Urinary bladder (tissue), 4 donors: ENCODE measurements around the gene PKP4. TPM values are rescaled to one million over a fixed set of nuclear protein-coding genes. Genes with fewer than 3 reads are reported as not detected.
A peak's percentile ranks its signal among the peaks of the same experiment; 100 is the strongest.
"Not testable (repeated sequence)": the region's sequence is repeated elsewhere in the genome, so short reads cannot be mapped to it uniquely, and the experiment has no call there.

ENCODE experiments used
- DNase-seq: peaks from one replicate; pipeline ENCODE4 v3.0.0-alpha.2; 2015; ENCODE audit errors: extremely low spot score
- H3K27ac ChIP-seq: one replicate; pipeline ENCODE4 v1.5.1; 2013; ENCODE audit warnings: low read depth, mild to moderate bottlenecking, moderate library complexity
- H3K36me3 ChIP-seq: one replicate; pipeline ENCODE4 v1.6.1; 2013; ENCODE audit warnings: mild to moderate bottlenecking, moderate library complexity; ENCODE audit not compliant: insufficient read depth
- H3K4me1 ChIP-seq: one replicate; pipeline ENCODE4 v1.6.1; 2013; ENCODE audit warnings: mild to moderate bottlenecking, moderate library complexity; ENCODE audit not compliant: insufficient read depth
- H3K4me3 ChIP-seq: one replicate; pipeline ENCODE4 v1.5.1; 2013; ENCODE audit warnings: low read depth, low read length
- WGBS: extraction: QIAGEN DNeasy Blood & Tissue Kit; methylation state at CpG from one replicate; pipeline ENCODE4 v1.1.7; 2013; 5-methylcytosine and 5-hydroxymethylcytosine counted together
- polyA plus RNA-seq: library from polyadenylated mRNA; stranded (reverse); fragments of 200-250 nt; gene quantifications from one replicate; pipeline ENCODE4 v1.2.3, GENCODE V29; 2013
- total RNA-seq: library from RNA; depleted of rRNA; stranded (reverse); fragments of >200 nt; gene quantifications from one replicate; pipeline ENCODE4 v1.2.3, GENCODE V29; 2014
- donor health status: healthy with polysubstance abuse.
- donor health status: healthy.

Gene PKP4, protein sequence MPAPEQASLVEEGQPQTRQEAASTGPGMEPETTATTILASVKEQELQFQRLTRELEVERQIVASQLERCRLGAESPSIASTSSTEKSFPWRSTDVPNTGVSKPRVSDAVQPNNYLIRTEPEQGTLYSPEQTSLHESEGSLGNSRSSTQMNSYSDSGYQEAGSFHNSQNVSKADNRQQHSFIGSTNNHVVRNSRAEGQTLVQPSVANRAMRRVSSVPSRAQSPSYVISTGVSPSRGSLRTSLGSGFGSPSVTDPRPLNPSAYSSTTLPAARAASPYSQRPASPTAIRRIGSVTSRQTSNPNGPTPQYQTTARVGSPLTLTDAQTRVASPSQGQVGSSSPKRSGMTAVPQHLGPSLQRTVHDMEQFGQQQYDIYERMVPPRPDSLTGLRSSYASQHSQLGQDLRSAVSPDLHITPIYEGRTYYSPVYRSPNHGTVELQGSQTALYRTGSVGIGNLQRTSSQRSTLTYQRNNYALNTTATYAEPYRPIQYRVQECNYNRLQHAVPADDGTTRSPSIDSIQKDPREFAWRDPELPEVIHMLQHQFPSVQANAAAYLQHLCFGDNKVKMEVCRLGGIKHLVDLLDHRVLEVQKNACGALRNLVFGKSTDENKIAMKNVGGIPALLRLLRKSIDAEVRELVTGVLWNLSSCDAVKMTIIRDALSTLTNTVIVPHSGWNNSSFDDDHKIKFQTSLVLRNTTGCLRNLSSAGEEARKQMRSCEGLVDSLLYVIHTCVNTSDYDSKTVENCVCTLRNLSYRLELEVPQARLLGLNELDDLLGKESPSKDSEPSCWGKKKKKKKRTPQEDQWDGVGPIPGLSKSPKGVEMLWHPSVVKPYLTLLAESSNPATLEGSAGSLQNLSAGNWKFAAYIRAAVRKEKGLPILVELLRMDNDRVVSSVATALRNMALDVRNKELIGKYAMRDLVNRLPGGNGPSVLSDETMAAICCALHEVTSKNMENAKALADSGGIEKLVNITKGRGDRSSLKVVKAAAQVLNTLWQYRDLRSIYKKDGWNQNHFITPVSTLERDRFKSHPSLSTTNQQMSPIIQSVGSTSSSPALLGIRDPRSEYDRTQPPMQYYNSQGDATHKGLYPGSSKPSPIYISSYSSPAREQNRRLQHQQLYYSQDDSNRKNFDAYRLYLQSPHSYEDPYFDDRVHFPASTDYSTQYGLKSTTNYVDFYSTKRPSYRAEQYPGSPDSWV
- 83.4 TPM for total RNA-seq
- 23.7 TPM for polyA plus RNA-seq

DNA sequence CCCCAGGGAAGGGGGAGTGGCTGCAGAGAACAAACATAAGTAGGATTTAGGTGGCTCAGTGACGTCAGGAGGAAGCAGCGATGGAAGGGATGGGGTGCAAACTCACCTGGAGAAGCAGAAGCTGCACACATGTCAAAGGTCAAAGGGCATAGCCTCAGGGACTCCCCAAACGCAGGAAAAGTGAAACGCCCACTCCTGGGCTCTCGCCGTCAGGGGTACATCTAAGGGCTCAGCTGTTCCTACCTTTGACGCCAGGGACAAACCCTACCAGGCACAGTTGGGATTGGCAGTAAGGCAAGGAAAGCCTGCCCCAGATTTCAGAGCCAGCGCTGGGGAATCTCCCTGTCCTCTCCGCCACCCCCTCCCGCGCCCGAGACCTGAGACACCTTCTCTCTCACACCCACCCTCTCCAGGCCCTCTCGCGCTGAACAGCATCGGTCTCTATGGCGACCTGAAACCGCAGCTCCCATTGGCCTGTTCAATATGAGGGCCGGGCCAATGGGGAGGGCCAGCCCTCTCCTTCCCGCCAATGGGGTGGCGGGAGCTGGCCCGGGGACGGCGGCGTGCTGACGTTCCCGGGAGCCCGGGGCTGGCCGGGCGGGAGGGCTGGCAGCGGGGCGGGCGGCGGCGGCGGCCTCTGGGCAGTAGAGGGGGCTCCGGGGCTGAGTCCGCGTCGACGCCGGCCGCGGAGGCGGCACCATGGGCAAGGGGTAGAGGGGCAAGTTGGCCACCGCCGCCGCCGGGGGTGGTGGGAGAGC lies at the start of gene PKP4, which contains the start of gene CCDC148:
Gene PKP4, plus strand, starts transcription at position 644 of the 758 bp plus-strand sequence. CDS start 76,233 bp downstream, outside the sequence.
Gene CCDC148, minus strand, starts transcription at position 445 of the 758 bp plus-strand sequence. Its CDS starts 314 bp downstream, at position 131.
- peak; percentile 85 for DNase-seq
- Histone ChIP-seq H3K36me3 (no peaks in the 10 kb centered on the region), H3K27ac (peak within 1 kb of the TSS; percentile 80), H3K4me1 (no peaks in the 10 kb centered on the region), H3K4me3 (peak within 1 kb of the TSS; percentile 88)
- WGBS: under 1% methylated on average over 48 of the region's 48 CpGs

DNA sequence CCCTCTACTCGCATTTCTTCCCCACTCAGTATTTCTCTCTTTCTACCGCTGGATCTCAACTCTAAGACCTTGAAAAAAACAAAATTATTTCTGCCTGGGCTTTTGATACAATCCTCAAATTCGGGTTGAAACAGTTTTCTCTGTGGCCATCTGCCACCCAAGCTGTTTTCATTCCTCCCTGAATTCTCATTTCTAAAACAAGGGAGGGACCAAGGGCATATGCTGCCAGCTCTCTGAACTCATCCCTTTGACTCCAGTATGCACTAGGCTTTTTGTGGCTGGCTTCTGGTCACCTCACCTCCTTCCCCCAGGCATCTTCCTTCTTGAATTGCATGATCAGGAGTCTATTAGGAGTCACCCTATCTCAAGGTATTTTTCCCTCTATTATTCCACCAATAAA lies 49.7 kb upstream of the PKP4 start:
- H3K4me3 ChIP-seq: no peak overlapping the region
- H3K36me3 ChIP-seq: no peaks in the 10 kb centered on the region
- WGBS: 74% methylated on average over 3 of the region's 3 CpGs
- H3K4me1 ChIP-seq: no peaks in the 10 kb centered on the region
- H3K27ac ChIP-seq: no peak overlapping the region
- DNase-seq: no peak

DNA sequence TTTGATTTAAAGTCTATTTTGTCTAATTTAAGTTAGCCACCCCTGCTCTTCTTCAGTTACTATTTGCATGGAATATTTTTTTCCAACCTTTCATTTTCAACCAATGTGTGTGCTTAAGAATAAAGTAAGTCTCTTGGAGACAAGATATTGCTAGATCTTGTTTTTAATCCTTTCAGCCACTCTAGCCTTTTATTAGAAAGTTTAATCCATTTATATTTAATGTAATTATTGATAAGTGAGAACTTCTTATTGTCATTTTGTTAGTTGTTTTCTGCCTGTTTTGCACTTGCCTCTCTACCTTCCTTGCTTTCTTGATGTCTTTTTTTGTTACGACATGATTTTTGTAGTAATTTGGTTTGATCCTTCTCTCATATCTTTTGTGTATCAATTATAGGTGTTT lies 46.6 kb upstream of the PKP4 start:
- WGBS: 98% methylated on average over 1 of the region's 1 CpG

DNA sequence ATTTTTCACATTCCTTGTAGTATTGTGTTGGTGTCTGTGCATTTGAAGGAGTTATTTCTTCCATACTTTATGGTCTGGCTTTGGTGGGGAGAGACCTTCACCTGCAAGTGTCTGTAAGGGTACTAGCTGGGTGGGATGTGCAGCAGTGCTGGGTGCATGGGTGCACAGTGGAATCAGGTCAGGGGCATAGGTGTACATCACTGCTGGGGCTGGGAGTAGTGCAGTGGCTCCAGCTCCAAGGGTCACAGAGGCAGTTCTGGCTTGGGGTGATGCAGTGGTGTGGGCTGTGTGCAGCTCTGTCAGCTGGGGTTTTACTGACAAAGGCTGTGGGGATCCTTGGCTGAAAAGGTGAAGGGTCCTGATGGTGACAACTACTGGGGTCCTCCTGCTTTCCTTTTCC lies 45.0 kb upstream of the PKP4 start:
- no peak overlapping the region for H3K27ac ChIP-seq

More for the DNA sequence above, 46.6 kb upstream of the PKP4 start:
- Histone ChIP-seq H3K36me3 (no peaks in the 10 kb centered on the region), H3K4me1 (no peaks in the 10 kb centered on the region), H3K27ac (no peak overlapping the region), H3K4me3 (no peak overlapping the region)
- no peak for DNase-seq

DNA sequence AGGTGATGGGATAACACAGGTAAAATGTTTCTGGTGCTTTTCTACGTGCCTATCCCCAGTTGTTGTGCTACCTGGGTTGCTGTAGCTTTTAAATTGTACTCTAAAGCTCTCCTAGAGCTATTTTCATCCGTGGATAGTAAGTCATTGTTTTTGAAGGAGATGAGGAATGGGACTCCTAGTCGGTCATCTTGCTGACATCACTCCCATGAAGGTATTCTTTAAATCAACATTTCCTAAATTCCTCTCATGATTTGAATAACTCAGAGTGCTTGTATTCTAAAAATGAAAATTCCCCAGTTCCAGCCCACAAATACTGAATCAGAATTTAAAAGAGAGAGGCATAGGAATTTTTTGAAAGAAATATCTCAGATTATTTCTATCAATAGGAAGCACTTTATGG lies 44.5 kb upstream of the PKP4 start:
- Histone ChIP-seq H3K4me1 (no peaks in the 10 kb centered on the region), H3K4me3 (no peak overlapping the region), H3K27ac (no peak overlapping the region), H3K36me3 (no peaks in the 10 kb centered on the region)
- WGBS: 47% methylated on average over 3 of the region's 3 CpGs
- DNase-seq: no peak

More for the DNA sequence above, 45.0 kb upstream of the PKP4 start:
- DNase-seq: no peak
- H3K4me1 ChIP-seq: no peaks in the 10 kb centered on the region
- H3K4me3 ChIP-seq: no peak overlapping the region
- no peaks in the 10 kb centered on the region for H3K36me3 ChIP-seq

DNA sequence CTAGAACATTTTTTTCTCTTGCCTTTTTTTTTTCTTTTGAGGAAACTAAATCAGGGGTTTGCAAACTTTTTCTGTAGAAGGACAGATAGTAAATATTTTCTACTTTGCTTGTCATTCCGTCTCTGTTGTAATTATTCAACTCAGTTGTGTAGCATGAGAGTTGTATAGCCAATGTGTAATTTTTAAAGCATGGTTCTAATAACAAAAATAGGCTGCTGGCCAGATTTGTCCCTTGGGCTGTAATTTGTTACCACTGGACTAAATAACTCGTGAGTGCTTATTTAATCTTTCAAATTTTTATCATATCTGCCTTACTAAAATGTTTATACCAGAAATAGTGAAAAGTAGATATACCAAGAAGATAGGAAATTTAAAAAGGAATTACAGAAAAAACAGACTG lies 43.2 kb upstream of the PKP4 start:
- 31% methylated on average over 2 of the region's 2 CpGs for WGBS
- no peak for DNase-seq
- H3K36me3 ChIP-seq: no peaks in the 10 kb centered on the region
- H3K4me1 ChIP-seq: no peaks in the 10 kb centered on the region
- no peak overlapping the region for H3K4me3 ChIP-seq
- no peak overlapping the region for H3K27ac ChIP-seq

DNA sequence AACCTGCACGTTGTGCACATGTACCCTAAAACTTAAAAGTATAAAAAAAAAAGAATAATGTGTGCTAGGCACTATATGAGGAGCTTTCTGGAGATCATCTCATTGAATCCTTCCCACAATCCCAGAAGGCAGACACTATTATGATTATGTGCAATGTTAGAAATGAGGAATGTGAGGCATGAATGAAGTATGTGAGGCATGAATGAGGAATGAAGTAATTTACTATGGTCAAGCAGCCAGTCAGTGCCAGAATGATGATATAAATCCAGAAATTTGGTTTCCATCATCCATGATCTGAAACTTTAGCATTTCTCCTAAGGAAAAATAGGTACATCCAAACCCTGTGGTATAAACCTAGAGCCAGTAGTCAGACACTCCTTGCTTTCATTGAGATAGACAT lies 42.2 kb upstream of the PKP4 start:
- Histone ChIP-seq H3K36me3 (no peaks in the 10 kb centered on the region), H3K4me3 (no peak overlapping the region), H3K4me1 (no peaks in the 10 kb centered on the region), H3K27ac (no peak overlapping the region)
- WGBS: 84% methylated on average over 1 of the region's 1 CpG
- DNase-seq: no peak

DNA sequence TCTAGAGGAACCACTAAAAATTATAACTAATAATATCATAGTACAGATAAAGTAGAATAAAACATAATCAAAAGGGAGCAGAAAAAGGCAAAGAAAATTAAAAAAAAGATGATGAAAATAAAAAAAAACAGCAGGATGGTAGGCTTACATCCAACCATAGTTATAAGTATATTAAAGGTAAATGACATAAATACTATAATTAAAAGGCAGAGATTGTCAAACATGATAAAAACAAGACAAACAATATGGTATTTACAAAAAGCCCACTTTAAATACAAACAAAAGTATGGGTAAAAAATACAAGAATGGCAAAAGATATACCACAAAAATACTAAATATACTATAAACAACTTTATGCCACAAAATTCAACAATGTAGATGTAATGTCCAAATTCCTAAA lies 24.6 kb upstream of the PKP4 start:
- Histone ChIP-seq H3K4me3 (no peak overlapping the region), H3K27ac (no peak overlapping the region), H3K36me3 (no peaks in the 10 kb centered on the region), H3K4me1 (no peaks in the 10 kb centered on the region)
- DNase-seq: no peak

DNA sequence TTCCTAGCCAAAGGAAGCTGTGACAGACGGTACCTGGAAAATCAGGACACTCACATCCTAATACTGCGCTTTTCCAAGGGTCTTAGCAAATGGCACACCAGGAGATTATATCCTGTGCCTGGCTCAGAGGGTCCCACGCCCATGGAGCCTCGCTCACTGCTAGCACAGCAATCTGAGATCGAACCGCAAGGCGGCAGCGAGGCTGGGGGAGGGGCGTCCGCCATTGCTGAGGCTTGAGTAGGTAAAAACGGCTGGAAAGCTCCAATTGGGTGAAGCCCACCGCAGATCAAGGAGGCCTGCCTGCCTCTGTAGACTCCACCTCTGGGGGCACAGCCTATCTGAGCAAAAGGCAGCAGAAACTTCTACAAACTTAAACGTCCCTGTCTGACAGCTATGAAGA lies 23.0 kb upstream of the PKP4 start:
- H3K4me1 ChIP-seq, DNase-seq, H3K4me3 ChIP-seq, H3K27ac ChIP-seq, H3K36me3 ChIP-seq: not testable (repeated sequence)
- 87% methylated on average over 13 of the region's 13 CpGs for WGBS

DNA sequence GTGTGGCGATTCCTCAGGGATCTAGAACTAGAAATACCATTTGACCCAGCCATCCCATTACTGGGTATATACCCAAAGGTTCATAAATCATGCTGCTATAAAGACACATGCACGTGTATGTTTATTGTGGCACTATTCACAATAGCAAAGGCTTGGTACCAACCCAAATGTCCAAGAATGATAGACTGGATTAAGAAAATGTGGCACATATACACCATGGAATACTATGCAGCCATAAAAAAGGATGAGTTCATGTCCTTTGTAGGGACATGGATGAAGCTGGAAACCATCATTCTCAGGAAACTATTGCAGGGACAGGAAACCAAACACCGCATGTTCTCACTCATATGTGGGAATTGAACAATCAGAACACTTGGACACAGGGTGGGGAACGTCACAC lies 17.7 kb upstream of the PKP4 start:
- not testable (repeated sequence) for H3K27ac ChIP-seq, H3K4me1 ChIP-seq, H3K4me3 ChIP-seq, H3K36me3 ChIP-seq, DNase-seq
- WGBS: 94% methylated on average over 4 of the region's 4 CpGs

DNA sequence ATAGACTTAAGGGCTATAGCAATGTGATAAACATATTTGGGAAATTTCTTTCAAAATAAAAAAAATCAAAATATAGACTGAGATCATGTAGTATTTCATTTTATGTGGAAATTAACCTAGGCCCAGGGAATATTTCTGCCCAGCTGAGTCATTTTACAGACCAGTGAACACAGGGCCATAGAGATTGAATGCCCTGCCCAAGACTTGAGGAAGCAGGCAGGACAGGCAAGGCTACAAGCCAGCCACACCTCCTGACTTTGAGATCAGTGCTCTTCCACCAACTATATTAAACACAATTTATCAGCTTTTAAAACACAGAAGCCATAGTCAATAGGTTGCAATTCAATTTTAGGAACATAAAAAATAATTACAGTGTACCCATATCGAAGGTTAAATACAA lies 13.1 kb upstream of the PKP4 start:
- Histone ChIP-seq H3K36me3 (no peaks in the 10 kb centered on the region), H3K4me1 (no peaks in the 10 kb centered on the region), H3K27ac (no peak overlapping the region), H3K4me3 (no peak overlapping the region)
- WGBS: 96% methylated on average over 1 of the region's 1 CpG
- DNase-seq: no peak

DNA sequence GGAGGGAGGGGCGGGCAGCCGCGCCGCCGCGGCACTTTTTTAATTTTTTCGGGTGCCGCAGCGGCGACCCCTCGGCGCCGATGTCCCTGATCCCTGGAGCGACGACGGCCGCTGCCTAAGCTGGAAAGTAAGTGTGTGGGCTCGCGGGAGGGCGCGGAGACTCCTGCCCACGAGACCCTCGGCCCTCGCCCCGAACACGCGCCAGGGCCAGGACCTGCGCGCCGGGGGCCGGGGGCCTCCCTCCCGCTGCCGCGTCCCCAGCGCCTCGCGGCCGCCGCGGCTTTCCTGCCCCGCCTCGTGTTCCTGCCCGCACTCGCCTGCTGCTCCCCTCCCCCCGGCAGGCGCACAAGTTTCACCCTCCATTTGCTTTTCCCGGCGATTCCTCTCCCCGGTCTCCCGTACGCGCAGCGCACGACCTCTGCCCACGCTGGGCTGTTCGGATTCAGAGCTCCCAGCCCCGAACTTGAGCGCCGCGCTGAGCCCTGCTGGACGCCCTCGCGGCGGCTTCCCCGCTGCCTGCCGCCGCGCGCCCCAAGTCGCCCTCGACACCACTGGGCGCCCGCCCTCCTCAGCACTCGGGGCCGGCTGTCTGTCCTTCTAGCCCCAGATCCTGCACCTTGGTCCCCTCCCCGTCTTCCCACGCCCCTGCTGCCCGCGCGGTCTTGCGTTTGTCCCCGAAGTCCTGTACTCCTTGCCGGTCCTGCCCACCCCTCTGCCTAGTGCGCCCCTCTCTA lies 507 bp downstream of the PKP4 start:
- Histone ChIP-seq H3K4me3 (peak overlapping the region; percentile 88), H3K4me1 (no peaks in the 10 kb centered on the region), H3K27ac (peak overlapping the region; percentile 80), H3K36me3 (peaks cover 2% of the 10 kb centered on the region)
- no peak for DNase-seq
- under 1% methylated on average over 84 of the region's 84 CpGs for WGBS
